SK-N-SH (cell line): ENCODE results near the gene THTPA.

Experiments
- EP300 ChIP-seq, 2 experiments: IDR thresholded peaks; 2 replicates each; pipeline versions ENCODE4 v1.4.0 to v1.6.1; 2012; ENCODE audit warnings: borderline replicate concordance in 1 of 2, low read depth in 1 of 2, low read length in 1 of 2
- FOXM1 ChIP-seq: IDR thresholded peaks from 2 replicates; pipeline ENCODE4 v1.4.0; 2012; ENCODE audit warnings: low read depth, mild to moderate bottlenecking
- GABPA ChIP-seq: IDR thresholded peaks from 2 replicates; pipeline ENCODE4 v1.4.0; 2012; ENCODE audit warnings: low read depth, mild to moderate bottlenecking
- NFIC ChIP-seq: IDR thresholded peaks from 2 replicates; pipeline ENCODE4 v1.4.0; 2012; ENCODE audit warnings: borderline replicate concordance
- POLR2AphosphoS5 ChIP-seq: IDR thresholded peaks from 2 replicates; pipeline ENCODE4 v1.6.1; 2012; ENCODE audit warnings: low read depth, low read length
- RAD21 ChIP-seq: IDR thresholded peaks from 2 replicates; pipeline ENCODE4 v1.6.1; 2012; ENCODE audit warnings: mild to moderate bottlenecking, low read length
- RCOR1 ChIP-seq: fragments of 150-350 bp; IDR thresholded peaks from 2 replicates; pipeline ENCODE4 v1.6.1; 2017; ENCODE audit warnings: antibody characterized with exemption, low read length
- SMC3 ChIP-seq: IDR thresholded peaks from 2 replicates; pipeline ENCODE4 v1.6.1; 2012; ENCODE audit warnings: low read depth, low read length, improper control_type of control experiment
- TAF1 ChIP-seq: IDR thresholded peaks from 2 replicates; pipeline ENCODE4 v1.6.1; 2012; ENCODE audit warnings: low read depth, mild to moderate bottlenecking, low read length, moderate library complexity, borderline replicate concordance
- TCF12 ChIP-seq: IDR thresholded peaks from 2 replicates; pipeline ENCODE4 v1.4.0; 2012
- YY1 ChIP-seq: IDR thresholded peaks from 2 replicates; pipeline ENCODE4 v1.4.0; 2012; ENCODE audit warnings: low read depth, mild to moderate bottlenecking
- TF ChIP-seq, protein P1 (sequence below): fragments of 200-600 bp; sonication (generic); IDR thresholded peaks from 2 replicates; pipeline ENCODE4 v1.6.1; 2017; ENCODE audit warnings: antibody characterized with exemption, mild to moderate bottlenecking, moderate library complexity
- TF ChIP-seq, protein P2 (sequence below): IDR thresholded peaks from 2 replicates; pipeline ENCODE4 v1.4.0; 2012; ENCODE audit warnings: low read depth
- TF ChIP-seq, protein P3 (sequence below): IDR thresholded peaks from 2 replicates; pipeline ENCODE4; 2012

DNA sequence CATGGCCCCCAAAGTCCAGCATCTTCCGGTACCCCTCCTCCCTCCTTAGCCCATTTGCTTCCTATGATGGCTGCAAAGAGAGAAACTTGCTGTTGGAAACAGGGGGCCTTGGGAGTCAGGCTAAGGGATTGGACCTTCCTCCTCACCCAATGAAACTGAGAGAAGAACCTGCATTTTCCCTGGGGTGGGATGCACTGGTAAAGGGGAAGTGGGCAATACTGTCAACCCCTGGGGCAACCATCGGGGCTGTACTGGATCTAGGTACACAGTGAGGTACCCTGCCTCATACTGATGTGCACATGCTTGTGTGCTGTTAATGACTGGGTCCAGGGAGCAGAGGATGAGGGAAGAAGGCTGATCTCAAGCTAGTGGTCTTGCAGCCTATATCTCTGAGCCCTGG, 33.5 kb downstream of the THTPA start:
- TF ChIP-seq, protein P1, sequence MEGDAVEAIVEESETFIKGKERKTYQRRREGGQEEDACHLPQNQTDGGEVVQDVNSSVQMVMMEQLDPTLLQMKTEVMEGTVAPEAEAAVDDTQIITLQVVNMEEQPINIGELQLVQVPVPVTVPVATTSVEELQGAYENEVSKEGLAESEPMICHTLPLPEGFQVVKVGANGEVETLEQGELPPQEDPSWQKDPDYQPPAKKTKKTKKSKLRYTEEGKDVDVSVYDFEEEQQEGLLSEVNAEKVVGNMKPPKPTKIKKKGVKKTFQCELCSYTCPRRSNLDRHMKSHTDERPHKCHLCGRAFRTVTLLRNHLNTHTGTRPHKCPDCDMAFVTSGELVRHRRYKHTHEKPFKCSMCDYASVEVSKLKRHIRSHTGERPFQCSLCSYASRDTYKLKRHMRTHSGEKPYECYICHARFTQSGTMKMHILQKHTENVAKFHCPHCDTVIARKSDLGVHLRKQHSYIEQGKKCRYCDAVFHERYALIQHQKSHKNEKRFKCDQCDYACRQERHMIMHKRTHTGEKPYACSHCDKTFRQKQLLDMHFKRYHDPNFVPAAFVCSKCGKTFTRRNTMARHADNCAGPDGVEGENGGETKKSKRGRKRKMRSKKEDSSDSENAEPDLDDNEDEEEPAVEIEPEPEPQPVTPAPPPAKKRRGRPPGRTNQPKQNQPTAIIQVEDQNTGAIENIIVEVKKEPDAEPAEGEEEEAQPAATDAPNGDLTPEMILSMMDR, result no peak
- TF ChIP-seq SMC3 (no peak), GABPA (no peak), EP300 (IDR thresholded peaks at IDR 0.05; ENCODE audit: borderline replicate concordance in 1 of 2, low read depth in 1 of 2, low read length in 1 of 2) (no peak), FOXM1 (no peak), TAF1 (no peak), NFIC (no peak), TCF12 (no peak), RAD21 (no peak), RCOR1 (no peak), POLR2AphosphoS5 (no peak), YY1 (no peak)
- TF ChIP-seq, protein P2, sequence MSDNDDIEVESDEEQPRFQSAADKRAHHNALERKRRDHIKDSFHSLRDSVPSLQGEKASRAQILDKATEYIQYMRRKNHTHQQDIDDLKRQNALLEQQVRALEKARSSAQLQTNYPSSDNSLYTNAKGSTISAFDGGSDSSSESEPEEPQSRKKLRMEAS, result no peak
- TF ChIP-seq, protein P3, sequence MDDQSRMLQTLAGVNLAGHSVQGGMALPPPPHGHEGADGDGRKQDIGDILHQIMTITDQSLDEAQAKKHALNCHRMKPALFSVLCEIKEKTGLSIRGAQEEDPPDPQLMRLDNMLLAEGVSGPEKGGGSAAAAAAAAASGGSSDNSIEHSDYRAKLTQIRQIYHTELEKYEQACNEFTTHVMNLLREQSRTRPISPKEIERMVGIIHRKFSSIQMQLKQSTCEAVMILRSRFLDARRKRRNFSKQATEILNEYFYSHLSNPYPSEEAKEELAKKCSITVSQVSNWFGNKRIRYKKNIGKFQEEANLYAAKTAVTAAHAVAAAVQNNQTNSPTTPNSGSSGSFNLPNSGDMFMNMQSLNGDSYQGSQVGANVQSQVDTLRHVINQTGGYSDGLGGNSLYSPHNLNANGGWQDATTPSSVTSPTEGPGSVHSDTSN, result no peak
